Measurements from ENCODE around the gene LAPTM4A. TPM values are rescaled to one million over a fixed set of nuclear protein-coding genes. Genes with fewer than 3 reads are reported as not detected.
A peak's percentile ranks its signal among the peaks of the same experiment; 100 is the strongest.

The LAPTM4A gene
- total and polyA plus RNA-seq, 2 of the 4 experiments (the other 2 are of a cell fraction) = 97.7 to 401 TPM

- Histone ChIP-seq H2BK15ac (ENCODE audit: low read depth, low read length) (no peak overlapping the region), H2AFZ (replicated peaks; ENCODE audit: low read length, poor library complexity) (peak overlapping the region; percentile 8), H3K27me3 (ENCODE audit: control insufficient read depth, insufficient read depth, low read length) (no peaks in the 10 kb centered on the region; the same call in 1 of the 2 replicates), H3K9ac (ENCODE audit: low read depth, low read length) (no peak overlapping the region), H3K18ac (ENCODE audit: low read depth, low read length) (no peak overlapping the region), H3K56ac (ENCODE audit: extremely low read depth, insufficient read depth, low read length) (no peak overlapping the region), H3K14ac (replicated peaks; ENCODE audit: low read depth, low read length) (no peak overlapping the region), H3K36me3 (ENCODE audit: control insufficient read depth, insufficient read depth, low read length) (no peaks in the 10 kb centered on the region), H3K9me3 (ENCODE audit: control insufficient read depth, insufficient read depth, low read length) (peaks cover 5% of the 10 kb centered on the region; the same call in 1 of the 2 replicates), H2BK5ac (ENCODE audit: low read depth, low read length, poor library complexity, severe bottlenecking) (no peak overlapping the region), H4K5ac (ENCODE audit: low read depth, low read length) (no peak overlapping the region), H2AK5ac (ENCODE audit: low read depth, low read length) (no peak overlapping the region), H4K91ac (ENCODE audit: insufficient read depth, low read depth, low read length) (no peak overlapping the region), H3K4me3 (ENCODE audit: insufficient read depth, low read depth, low read length) (no peak overlapping the region), H3K79me1 (ENCODE audit: low read depth in 1 of 2, low read length in 2 of 2) (no peaks in the 10 kb centered on the region), H3K27ac (ENCODE audit: insufficient read depth, low read length) (no peak overlapping the region), H2BK20ac (ENCODE audit: low read depth, low read length) (no peak overlapping the region), H2AK9ac (replicated peaks; ENCODE audit: low read depth, low read length, poor library complexity) (no peak overlapping the region), H3K4me1 (ENCODE audit: control insufficient read depth, insufficient read depth, low read length) (no peaks in the 10 kb centered on the region; the same call in 1 of the 2 replicates), H3K9me1 (ENCODE audit: insufficient read depth, low read length) (no peaks in the 10 kb centered on the region), H4K8ac (ENCODE audit: low read depth in 2 of 2, low read length in 2 of 2) (no peak overlapping the region), H3K4ac (ENCODE audit: low read depth, low read length) (no peak overlapping the region), H3K4me2 (ENCODE audit: low read depth, low read length) (no peak overlapping the region), H2BK120ac (ENCODE audit: low read depth, low read length) (no peak overlapping the region), H3K23ac (ENCODE audit: low read depth, low read length) (no peak overlapping the region), H4K20me1 (ENCODE audit: insufficient read depth, low read length) (no peaks in the 10 kb centered on the region)
- ChIA-PET CTCF (interaction anchor here (1.3 kb wide), 1 partner anchor 66 kb away, joined by 6 read pairs; no protein-coding TSS in a partner anchor), POLR2A (ENCODE audit: unreplicated experiment) (no interaction called here)
- dilution Hi-C loops (cut with HindIII; ENCODE audit: low sequenced_read_pairs, unreplicated experiment) = no loop called here
- BruUV-seq (replicated peaks) = no TSS peak
- TF ChIP-seq RCOR1 (IDR thresholded peaks at IDR 0.05; ENCODE audit: insufficient replicate concordance, low read length) (no peak), BHLHE40 (IDR thresholded peaks at IDR 0.05; ENCODE audit: low read depth, low read length) (no peak), CEBPB (IDR thresholded peaks at IDR 0.05; ENCODE audit: low read depth, low read length) (no peak), CTCF (conservative IDR thresholded peaks at IDR 0.05; ENCODE audit: low read depth, low read length) (no peak), MAZ (IDR thresholded peaks at IDR 0.05; ENCODE audit: borderline replicate concordance, low read depth, low read length) (no peak), RFX5 (IDR thresholded peaks at IDR 0.05; ENCODE audit: low read depth, low read length) (no peak), RAD21 (IDR thresholded peaks at IDR 0.05; ENCODE audit: low read length) (no peak), FOS (IDR thresholded peaks at IDR 0.05; ENCODE audit: low read depth, low read length) (no peak), POLR2A (IDR thresholded peaks at IDR 0.05; ENCODE audit: low read depth, low read length) (no peak), MAFK (IDR thresholded peaks at IDR 0.05; ENCODE audit: low read depth, low read length) (no peak), MXI1 (IDR thresholded peaks at IDR 0.05; ENCODE audit: borderline replicate concordance, low read depth, low read length) (no peak), SMC3 (IDR thresholded peaks at IDR 0.05; ENCODE audit: low read depth, low read length) (no peak), NFE2L2 (IDR thresholded peaks at IDR 0.05; ENCODE audit: low read depth, low read length) (no peak)
- TF ChIP-seq, protein P1, sequence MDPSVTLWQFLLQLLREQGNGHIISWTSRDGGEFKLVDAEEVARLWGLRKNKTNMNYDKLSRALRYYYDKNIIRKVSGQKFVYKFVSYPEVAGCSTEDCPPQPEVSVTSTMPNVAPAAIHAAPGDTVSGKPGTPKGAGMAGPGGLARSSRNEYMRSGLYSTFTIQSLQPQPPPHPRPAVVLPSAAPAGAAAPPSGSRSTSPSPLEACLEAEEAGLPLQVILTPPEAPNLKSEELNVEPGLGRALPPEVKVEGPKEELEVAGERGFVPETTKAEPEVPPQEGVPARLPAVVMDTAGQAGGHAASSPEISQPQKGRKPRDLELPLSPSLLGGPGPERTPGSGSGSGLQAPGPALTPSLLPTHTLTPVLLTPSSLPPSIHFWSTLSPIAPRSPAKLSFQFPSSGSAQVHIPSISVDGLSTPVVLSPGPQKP (IDR thresholded peaks at IDR 0.05; ENCODE audit: borderline replicate concordance, low read depth, low read length) = no peak
- TF ChIP-seq, protein P2, sequence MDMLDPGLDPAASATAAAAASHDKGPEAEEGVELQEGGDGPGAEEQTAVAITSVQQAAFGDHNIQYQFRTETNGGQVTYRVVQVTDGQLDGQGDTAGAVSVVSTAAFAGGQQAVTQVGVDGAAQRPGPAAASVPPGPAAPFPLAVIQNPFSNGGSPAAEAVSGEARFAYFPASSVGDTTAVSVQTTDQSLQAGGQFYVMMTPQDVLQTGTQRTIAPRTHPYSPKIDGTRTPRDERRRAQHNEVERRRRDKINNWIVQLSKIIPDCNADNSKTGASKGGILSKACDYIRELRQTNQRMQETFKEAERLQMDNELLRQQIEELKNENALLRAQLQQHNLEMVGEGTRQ (IDR thresholded peaks at IDR 0.05; ENCODE audit: low read depth, low read length) = no peak
- no CpG with 5 or more reads among the region's 2 CpGs for WGBS, 2 experiments (ENCODE audit: extremely low coverage in 2 of 2, insufficient read length in 1 of 2)
- intact Hi-C loops (cut with micrococcal nuclease) = no loop called here
- DNase-seq (no peak), ATAC-seq (ENCODE audit: low read depth) (no peak)
- in situ Hi-C loops (cut with MboI; ENCODE audit: low sequenced_read_pairs) = no loop called here
Measured at GRCh38 chr2:20081841-20082240, 30.4 kb upstream of the LAPTM4A start.
